Activated T-cell treated with anti-CD3 and anti-CD28 coated beads, Interleukin-2, amount 50 U/mL, for 72 hours (primary cell): ENCODE measurements around the gene ANKRD44. TPM values are rescaled to one million over a fixed set of nuclear protein-coding genes. Genes with fewer than 3 reads are reported as not detected.
A peak's percentile ranks its signal among the peaks of the same experiment; 100 is the strongest.

Experiments used
- ATAC-seq, 2 donors: fragments of 150-1000 bp; cut with Tn5 transposase; replicated peaks in 1 of 2; 2 replicates each; pipeline ENCODE4 v1.10.0; 2021; ENCODE audit warnings: moderate library complexity in 2 of 2, mild to moderate bottlenecking in 1 of 2
- DNase-seq, 2 donors: peaks; one replicate each; pipeline ENCODE4 v3.0.0; 2021 to 2022; ENCODE audit warnings: mixed read lengths in 1 of 2
- H3K27ac Mint-ChIP-seq: one replicate; pipeline ENCODE4 v1.8.0; 2022; ENCODE audit warnings: mild to moderate bottlenecking, moderate library complexity, mixed read lengths
- H3K27me3 Mint-ChIP-seq: one replicate; pipeline ENCODE4 v1.8.0; 2022; ENCODE audit warnings: low read depth, mixed read lengths
- H3K36me3 Mint-ChIP-seq, 2 donors: one replicate each; pipeline ENCODE4 v1.8.0; 2022; ENCODE audit warnings: mixed read lengths in 2 of 2, mild to moderate bottlenecking in 1 of 2; ENCODE audit not compliant: insufficient read depth in 2 of 2
- H3K4me1 Mint-ChIP-seq: one replicate; pipeline ENCODE4 v1.8.0; 2022; ENCODE audit warnings: low read depth, mixed read lengths
- H3K4me3 Mint-ChIP-seq, 2 donors: one replicate each; pipeline ENCODE4 v1.8.0; 2022; ENCODE audit warnings: mild to moderate bottlenecking in 2 of 2, mixed read lengths in 2 of 2, moderate library complexity in 2 of 2
- H3K9me3 Mint-ChIP-seq, 2 donors: one replicate each; pipeline ENCODE4 v1.8.0; 2022; ENCODE audit warnings: mixed read lengths in 2 of 2
- total RNA-seq, 2 donors: library from RNA; stranded (reverse); gene quantifications; one replicate each; pipeline ENCODE4 v1.2.3, GENCODE V29; 2022

The ANKRD44 gene
- total RNA-seq, 2 donors from 2014 or later, result 114 to 141 TPM

DNA sequence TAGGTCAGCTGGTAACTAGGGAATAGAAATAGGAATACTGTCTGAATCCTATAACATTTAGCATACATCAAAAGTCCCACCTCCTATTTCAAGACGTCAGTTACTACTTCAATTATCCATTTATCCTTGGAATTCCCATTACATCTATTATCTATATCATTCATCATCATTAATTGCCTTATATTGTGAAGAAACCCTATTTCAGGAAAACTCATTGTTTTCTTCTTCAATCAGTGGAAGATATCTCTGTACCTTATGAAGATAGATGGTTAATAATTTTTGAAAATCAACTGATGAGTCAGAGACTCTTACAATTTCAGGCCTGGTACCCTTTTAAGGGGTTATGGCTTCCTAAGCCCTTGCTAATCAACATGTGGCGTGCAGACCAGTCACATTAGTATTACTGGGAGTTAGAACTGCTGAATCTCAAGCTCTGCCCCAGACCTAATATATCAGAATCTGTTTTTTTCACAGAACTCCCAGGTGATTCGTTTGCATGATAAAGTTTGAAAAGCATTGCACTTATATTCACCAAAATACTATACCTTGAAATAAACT, 314.7 kb downstream of the ANKRD44 start:
- H3K27me3 Mint-ChIP-seq, result no peaks in the 10 kb centered on the region
- peak overlapping the region; percentile 15 for H3K27ac Mint-ChIP-seq
- no peak overlapping the region for H3K4me3 Mint-ChIP-seq
- H3K4me1 Mint-ChIP-seq, result peaks cover 23% of the 10 kb centered on the region
- ATAC-seq, result no peak
- H3K9me3 Mint-ChIP-seq, result no peaks in the 10 kb centered on the region
- peaks cover 3 to 24% of the 10 kb centered on the region in 2 donors for H3K36me3 Mint-ChIP-seq
- no peak for DNase-seq

DNA sequence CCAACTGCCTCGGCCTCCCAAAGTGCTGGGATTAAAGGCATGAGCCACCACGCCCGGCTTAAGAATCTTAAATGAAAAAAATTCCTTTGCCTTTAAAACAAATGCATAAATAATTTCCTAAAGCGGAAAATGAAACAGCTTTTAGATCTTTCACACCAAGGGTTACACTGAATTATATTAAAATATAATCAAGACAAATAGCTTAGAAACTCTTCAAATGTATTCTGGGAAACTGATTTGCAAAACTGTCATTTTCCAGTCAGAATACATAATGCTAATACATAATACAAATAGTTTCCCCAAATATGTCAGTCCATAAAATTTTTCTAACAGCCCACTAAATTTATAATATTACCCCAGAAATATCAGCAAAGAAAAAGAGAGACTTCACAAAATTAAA, 315.8 kb downstream of the ANKRD44 start:
- no peaks in the 10 kb centered on the region for H3K9me3 Mint-ChIP-seq
- DNase-seq (no peak), ATAC-seq (no peak)
- peaks cover 33% of the 10 kb centered on the region for H3K4me1 Mint-ChIP-seq
- no peaks in the 10 kb centered on the region for H3K27me3 Mint-ChIP-seq
- peak overlapping the region; percentile 81 for H3K27ac Mint-ChIP-seq
- peaks cover 3 to 27% of the 10 kb centered on the region in 2 donors for H3K36me3 Mint-ChIP-seq
- no peak overlapping the region for H3K4me3 Mint-ChIP-seq

DNA sequence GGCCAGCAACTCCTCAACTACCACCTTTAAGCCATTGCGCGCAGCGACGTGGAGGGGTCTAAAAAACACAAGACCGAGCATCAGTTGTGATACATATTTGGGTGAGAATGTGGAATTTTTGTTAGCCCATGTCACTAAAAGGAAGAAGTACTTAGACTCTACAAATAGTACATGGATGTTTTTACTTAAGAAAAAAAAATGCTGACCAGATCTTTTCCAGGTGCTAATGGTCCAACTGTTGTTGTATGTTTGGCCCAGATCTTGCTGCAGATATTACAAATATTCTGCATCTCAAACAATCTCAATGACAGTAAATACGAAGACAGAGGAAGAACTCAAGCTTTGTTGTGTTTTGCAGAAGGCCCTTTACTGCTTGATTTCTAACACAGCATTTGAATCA, 317.0 kb downstream of the ANKRD44 start:
- Mint-ChIP-seq H3K36me3 (peaks cover 4 to 27% of the 10 kb centered on the region in 2 donors), H3K4me3 (no peak overlapping the region), H3K27me3 (no peaks in the 10 kb centered on the region), H3K4me1 (peaks cover 45% of the 10 kb centered on the region), H3K9me3 (no peaks in the 10 kb centered on the region), H3K27ac (peak overlapping the region; percentile 20)
- DNase-seq, result no peak
- no peak for ATAC-seq

DNA sequence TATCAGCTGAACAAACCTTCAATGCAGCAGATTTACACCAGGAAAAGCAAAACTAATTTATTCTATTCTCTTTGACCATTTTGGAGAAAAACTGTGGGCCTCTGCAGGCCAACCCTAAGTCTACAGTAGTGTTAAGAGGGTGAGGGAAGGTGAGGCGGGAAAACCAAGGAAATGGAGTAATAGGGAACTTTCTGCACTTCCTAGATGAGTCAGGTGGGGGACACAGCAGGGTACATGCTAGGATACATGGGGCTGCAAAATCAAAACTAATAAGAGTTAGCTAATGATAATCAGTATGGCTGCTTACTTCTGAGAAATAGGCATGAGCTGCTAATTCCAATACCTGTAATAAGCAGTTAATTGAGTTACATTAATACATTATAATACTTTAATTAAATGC, 318.1 kb downstream of the ANKRD44 start:
- H3K36me3 Mint-ChIP-seq, result peaks cover 4 to 25% of the 10 kb centered on the region in 2 donors
- H3K27ac Mint-ChIP-seq, result peak overlapping the region; percentile 79
- no peaks in the 10 kb centered on the region for H3K27me3 Mint-ChIP-seq
- H3K4me3 Mint-ChIP-seq, result no peak overlapping the region
- ATAC-seq (no peak), DNase-seq (no peak)
- H3K4me1 Mint-ChIP-seq, result peaks cover 56% of the 10 kb centered on the region
- H3K9me3 Mint-ChIP-seq, result no peaks in the 10 kb centered on the region

DNA sequence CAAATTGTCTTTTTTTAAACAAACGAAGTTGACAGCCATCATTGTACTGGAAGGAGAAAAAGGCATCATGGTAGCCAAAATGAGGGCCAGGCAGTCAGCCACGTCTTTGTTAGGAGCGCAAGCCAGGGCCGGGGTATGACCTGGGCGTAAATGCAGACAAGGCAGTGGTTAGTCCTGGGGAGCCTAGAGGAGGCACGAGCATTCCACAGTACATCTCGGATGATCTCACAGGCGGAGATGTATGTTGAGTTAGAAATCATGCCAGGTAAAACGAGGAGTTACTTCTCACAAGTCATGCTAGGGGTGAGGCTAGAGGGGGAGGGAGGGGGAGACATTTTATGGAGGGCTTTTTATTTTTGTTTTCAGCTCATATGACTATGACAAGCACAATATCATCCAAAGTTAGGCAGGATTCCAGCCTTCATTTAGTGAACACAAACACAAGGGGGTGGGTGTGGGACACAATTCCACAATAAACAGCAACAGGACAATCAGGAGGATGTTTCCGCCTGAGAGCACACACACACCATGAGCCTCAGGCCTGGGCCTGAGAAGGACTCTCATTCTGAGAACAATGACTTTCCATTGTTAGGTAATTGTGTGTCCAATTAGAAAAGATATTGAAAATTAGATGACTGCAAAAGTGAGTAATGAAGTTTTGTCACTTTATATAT, 319.7 kb downstream of the ANKRD44 start:
- peaks cover 72% of the 10 kb centered on the region for H3K4me1 Mint-ChIP-seq
- H3K36me3 Mint-ChIP-seq, result peaks cover 4 to 27% of the 10 kb centered on the region in 2 donors
- H3K4me3 Mint-ChIP-seq, result peak overlapping the region in 1 of 2 donors; percentile 36
- ATAC-seq (no peak), DNase-seq (no peak)
- no peaks in the 10 kb centered on the region for H3K27me3 Mint-ChIP-seq
- H3K27ac Mint-ChIP-seq, result peak overlapping the region; percentile 87
- no peaks in the 10 kb centered on the region for H3K9me3 Mint-ChIP-seq

DNA sequence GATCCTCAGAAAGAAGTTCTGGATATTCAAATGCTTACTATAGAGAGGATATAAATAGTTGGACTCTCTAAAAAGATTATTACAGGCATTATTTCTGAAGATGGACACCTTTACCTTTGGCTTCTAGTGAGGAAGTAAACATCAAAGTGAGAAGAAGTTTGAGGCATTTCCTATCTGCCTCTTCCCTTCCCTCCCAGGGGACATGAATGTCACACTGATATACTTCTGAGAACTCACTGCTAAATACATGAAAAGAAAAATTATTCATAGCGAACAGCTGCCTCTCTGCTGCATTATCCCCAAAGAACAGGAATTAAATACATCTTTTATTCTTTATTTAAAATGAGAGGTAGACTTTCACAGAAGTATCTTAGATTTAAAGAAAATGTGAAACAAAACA, 320.5 kb downstream of the ANKRD44 start:
- DNase-seq (no peak), ATAC-seq (no peak)
- Mint-ChIP-seq H3K4me1 (peaks cover 80% of the 10 kb centered on the region), H3K9me3 (no peaks in the 10 kb centered on the region), H3K27me3 (no peaks in the 10 kb centered on the region), H3K4me3 (peak overlapping the region in 1 of 2 donors; percentile 22), H3K36me3 (peaks cover 7 to 31% of the 10 kb centered on the region in 2 donors), H3K27ac (peak overlapping the region; percentile 87)

DNA sequence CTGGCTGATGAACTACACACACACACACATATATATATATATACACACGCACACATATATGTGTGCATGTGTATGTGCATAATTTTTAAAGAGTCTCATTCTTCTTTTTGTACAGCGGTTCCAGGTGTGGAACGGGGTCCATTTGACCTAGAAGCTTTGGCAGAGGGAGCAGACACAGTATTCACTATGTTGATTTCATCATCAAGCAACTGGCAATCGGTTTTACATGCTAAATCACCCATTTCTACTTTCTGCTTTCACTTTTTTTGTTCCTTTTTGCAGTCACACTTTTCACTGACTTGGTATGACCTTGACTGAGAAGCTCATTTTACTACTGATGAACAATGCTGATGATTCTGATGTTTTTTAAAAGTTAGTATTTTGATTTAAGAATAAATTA, 321.1 kb downstream of the ANKRD44 start:
- ATAC-seq (peak in 1 of 2 donors; percentile 7), DNase-seq (peak in 1 of 2 donors; percentile 10)
- Mint-ChIP-seq H3K27ac (peak overlapping the region; percentile 87), H3K4me1 (peaks cover 83% of the 10 kb centered on the region), H3K36me3 (peaks cover 7 to 36% of the 10 kb centered on the region in 2 donors), H3K9me3 (no peaks in the 10 kb centered on the region), H3K4me3 (peak overlapping the region; percentile 59 to 60), H3K27me3 (no peaks in the 10 kb centered on the region)

DNA sequence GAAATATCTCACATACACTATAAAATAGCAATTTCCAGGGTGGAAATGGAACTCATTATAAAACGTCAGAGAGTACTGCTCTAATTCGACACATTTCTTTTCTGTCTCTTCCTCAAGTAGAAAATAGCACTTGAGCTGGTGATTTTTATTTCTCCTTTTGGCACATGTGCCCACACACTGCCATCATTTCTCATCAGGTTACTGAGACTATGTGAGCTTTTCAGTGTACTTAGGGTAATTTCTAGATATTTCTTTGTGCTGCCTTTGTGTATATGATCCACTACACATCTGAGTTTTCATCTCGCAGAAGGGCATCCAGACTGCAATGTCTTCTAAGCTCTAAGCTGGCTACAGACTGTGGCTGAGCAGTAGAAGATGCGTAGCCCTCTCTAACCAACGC, 321.9 kb downstream of the ANKRD44 start:
- Mint-ChIP-seq H3K4me1 (peaks cover 86% of the 10 kb centered on the region), H3K4me3 (peak overlapping the region; percentile 41 to 53), H3K27ac (peak overlapping the region; percentile 87), H3K36me3 (peaks cover 7 to 37% of the 10 kb centered on the region in 2 donors), H3K27me3 (no peaks in the 10 kb centered on the region), H3K9me3 (peaks cover 0 to 2% of the 10 kb centered on the region in 2 donors)
- DNase-seq (peak in 1 of 2 donors; percentile 9), ATAC-seq (peak; percentile 7)

DNA sequence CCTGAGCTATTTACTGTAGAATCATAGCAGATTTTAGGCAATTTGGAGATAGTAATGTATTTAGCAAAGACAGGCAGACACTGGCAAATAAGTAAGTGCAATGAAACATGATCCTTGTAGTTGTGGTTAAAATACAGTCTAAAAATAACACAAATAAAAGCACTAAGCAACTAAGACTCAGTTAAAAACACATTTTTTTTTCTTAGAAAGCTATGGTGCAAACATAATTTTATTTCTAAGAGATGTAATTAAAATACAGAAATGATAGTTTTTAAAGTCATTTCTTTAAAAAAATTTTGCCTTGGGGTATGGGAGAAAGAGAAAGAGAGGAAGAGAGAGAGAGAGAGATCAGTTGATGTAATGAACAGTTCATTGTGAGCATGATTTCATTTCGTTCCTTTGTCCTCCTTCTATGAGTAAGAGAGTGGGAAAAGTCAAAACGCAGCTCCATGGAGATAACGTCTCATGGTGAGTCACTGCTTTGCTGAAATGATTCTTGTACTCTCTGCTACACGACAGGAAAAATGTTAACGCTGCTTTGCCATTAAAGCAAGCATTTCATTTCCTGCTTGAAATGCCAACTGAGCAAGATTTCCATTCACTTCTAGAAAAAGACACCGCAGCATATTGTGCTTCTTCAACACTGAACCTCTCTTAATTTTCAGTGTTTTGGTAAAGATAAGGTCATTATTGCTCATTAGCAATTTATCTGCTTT, 322.8 kb downstream of the ANKRD44 start:
- Mint-ChIP-seq H3K4me3 (peak overlapping the region; percentile 41 to 53), H3K4me1 (peaks cover 82% of the 10 kb centered on the region), H3K27me3 (no peaks in the 10 kb centered on the region), H3K9me3 (peaks cover 0 to 2% of the 10 kb centered on the region in 2 donors), H3K36me3 (peaks cover 7 to 34% of the 10 kb centered on the region in 2 donors), H3K27ac (peak overlapping the region; percentile 87)
- DNase-seq, result peak; percentile 62 to 64
- ATAC-seq, result peak; percentile 94 to 96

DNA sequence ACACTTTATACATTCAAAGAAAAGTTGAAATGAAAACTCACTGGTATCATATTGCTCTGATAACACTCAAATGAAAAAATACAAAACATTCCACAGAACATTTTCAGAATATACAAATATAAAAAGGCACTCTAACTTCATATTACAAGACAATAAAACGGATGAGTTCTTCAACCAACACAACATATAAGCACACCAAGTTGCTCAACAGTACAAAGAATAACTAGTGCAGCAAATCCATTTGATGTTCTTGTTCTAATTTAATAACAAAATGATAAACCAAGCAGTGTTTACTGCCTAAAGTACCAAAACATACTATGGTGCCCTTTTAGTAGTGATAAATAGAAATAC, 323.3 kb downstream of the ANKRD44 start:
- H3K4me3 Mint-ChIP-seq, result peak overlapping the region; percentile 41 to 53
- ATAC-seq, result no peak
- H3K4me1 Mint-ChIP-seq, result peaks cover 80% of the 10 kb centered on the region
- peak overlapping the region; percentile 87 for H3K27ac Mint-ChIP-seq
- H3K36me3 Mint-ChIP-seq, result peaks cover 7 to 30% of the 10 kb centered on the region in 2 donors
- peaks cover 2 to 5% of the 10 kb centered on the region in 2 donors for H3K9me3 Mint-ChIP-seq
- no peaks in the 10 kb centered on the region for H3K27me3 Mint-ChIP-seq
- no peak for DNase-seq

DNA sequence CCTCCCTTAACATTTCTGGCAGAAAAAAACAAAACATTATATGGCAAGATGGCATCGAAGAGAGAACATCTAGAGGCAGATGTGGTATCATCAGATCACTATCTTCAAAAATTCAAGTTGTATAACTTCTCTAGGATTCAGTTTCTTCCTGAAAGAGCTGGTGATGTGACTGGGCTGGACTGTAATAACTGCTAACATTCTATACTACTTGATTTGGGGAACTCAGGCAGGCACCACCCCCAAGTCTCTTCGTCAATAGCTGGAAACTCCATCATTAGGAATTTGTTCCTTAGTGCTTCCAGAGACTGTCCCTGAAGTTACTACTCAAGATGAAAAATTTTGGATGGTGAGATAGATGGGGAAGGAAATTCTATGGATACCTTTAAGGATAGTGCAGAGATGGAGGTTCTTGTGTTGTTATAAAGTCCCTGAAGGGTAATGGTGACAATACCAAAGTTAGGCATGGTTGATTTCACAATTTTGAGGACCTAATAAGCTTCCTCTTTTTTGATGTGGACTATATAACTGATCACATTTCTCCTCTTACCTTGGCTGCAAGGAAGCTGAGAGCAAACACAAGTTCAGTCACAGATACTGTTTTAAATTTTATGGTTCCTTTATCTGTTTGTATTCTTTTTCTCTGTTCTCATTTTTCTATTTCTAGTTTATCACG, 324.9 kb downstream of the ANKRD44 start:
- Mint-ChIP-seq H3K9me3 (peaks cover 2 to 5% of the 10 kb centered on the region in 2 donors), H3K4me1 (peaks cover 65% of the 10 kb centered on the region), H3K27me3 (no peaks in the 10 kb centered on the region), H3K27ac (peak overlapping the region; percentile 29), H3K4me3 (no peak overlapping the region), H3K36me3 (peaks cover 4 to 21% of the 10 kb centered on the region in 2 donors)
- no peak for ATAC-seq
- DNase-seq, result no peak

DNA sequence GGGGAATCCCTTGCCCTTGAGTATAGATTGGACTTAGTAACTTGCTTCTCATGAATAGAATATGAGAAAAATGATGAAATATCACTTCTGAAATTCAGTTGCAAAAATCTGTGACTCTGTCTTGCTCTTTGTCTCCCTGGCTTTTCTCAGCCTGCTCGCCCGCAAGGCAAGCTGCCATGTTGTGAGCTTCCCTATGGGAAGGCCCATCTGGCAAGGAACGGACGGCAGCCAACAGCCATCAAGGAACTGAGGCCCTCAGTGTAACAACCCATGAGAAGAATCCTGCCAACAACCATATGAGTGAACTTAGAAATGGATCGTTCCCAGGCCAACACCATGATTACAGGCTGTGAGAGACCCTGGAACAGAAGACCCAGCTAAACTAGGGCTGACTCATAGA, 325.7 kb downstream of the ANKRD44 start:
- Mint-ChIP-seq H3K36me3 (peaks cover 4 to 15% of the 10 kb centered on the region in 2 donors), H3K27ac (peak overlapping the region; percentile 29), H3K9me3 (peaks cover 2 to 5% of the 10 kb centered on the region in 2 donors), H3K27me3 (no peaks in the 10 kb centered on the region), H3K4me3 (no peak overlapping the region), H3K4me1 (peaks cover 57% of the 10 kb centered on the region)
- DNase-seq (no peak), ATAC-seq (no peak)

DNA sequence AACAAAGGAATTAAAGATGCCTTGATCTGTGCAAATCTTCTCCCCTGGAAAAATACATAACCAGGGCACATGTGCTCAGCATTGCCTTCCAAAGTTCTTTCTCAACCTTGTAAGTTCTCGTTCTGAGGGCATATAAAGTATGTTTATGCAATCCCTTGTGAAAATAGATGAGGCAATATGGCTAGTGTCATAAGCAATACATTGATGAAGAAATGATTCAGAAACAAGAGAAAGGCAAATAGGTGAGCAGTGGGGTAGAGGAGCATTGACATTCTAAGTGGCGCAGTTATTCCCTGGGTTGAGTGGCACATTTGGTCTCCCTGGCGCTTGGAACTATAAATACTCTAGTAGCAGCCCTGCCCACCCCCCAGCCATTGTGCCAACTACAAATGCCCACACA, 326.6 kb downstream of the ANKRD44 start:
- ATAC-seq (no peak), DNase-seq (no peak)
- peaks cover 2 to 5% of the 10 kb centered on the region in 2 donors for H3K9me3 Mint-ChIP-seq
- no peaks in the 10 kb centered on the region for H3K27me3 Mint-ChIP-seq
- peaks cover 4 to 15% of the 10 kb centered on the region in 2 donors for H3K36me3 Mint-ChIP-seq
- H3K27ac Mint-ChIP-seq, result no peak overlapping the region
- peaks cover 48% of the 10 kb centered on the region for H3K4me1 Mint-ChIP-seq
- H3K4me3 Mint-ChIP-seq, result no peak overlapping the region
